ENCODE measurements around the gene CUBN.

GRCh38 chr10:16938952-16939351 lies 190.7 kb downstream of the CUBN start:
- no peak for TF ChIP-seq CTCF (IDR thresholded peaks at IDR 0.05)
- no peak for TF ChIP-seq EP300 (IDR thresholded peaks at IDR 0.05)

Measured in tibial nerve (tissue), 4 donors.